ENCODE data around the gene CDKN3.
"Not testable (repeated sequence)": the region's sequence is repeated elsewhere in the genome, so short reads cannot be mapped to it uniquely, and the experiment has no call there.

Gene CDKN3

DNA sequence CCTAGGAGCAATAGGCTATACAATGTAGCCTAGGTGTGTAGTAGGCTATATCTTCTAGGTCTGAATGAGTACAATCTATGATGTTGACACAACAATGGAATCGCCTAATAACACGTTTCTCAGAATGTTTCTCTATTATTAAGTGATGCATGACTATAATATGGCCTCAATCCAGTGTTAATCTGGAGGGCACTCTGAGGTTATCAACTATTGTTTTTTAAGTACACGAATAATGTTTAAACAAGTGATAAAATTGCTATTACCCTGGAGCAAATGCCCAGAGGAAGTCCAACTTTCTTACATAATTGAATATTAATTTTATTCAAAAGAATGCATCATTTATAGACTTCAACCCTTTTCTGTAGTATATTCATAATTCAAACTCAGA, 60.8 kb downstream of the CDKN3 start:
- no peak for DNase-seq

DNA sequence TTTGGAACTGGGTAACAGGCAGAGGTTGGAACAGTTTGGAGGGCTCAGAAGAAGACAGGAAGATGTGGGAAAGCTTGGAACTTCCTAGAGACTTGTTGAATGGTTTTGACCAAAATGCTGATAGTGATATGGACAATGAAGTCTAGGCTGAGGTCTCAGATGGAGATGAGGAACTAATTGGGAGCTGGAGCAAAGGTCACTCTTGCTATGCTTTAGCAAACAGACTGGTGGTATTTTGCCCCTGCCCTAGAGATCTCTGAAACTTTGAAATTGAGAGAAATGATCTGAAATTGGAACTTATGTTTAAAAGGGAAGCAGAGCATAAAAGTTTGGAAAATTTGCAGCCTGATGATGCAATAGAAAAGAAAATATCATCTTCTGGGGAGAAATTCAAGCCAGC, 61.7 kb downstream of the CDKN3 start:
- DNase-seq, result not testable (repeated sequence)

DNA sequence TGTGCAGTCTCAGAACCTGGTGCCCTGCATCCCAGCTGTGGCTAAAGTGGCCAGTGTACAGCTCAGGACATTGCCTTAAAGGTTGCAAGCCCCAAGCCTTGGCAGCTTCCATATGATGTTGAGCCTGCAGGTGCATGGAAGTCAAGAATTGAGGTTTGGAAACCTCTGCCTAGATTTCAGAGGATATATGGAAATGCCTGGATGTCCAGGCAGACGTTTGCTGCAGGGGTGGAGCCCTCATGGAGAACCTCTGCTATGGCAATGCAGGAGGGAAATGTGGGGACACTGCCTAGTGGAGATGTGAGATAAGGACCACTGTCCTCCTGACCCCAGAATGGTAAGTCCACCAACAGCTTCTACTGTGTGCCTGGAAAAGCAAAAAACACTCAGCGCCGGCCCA, 62.3 kb downstream of the CDKN3 start:
- no peak for DNase-seq

DNA sequence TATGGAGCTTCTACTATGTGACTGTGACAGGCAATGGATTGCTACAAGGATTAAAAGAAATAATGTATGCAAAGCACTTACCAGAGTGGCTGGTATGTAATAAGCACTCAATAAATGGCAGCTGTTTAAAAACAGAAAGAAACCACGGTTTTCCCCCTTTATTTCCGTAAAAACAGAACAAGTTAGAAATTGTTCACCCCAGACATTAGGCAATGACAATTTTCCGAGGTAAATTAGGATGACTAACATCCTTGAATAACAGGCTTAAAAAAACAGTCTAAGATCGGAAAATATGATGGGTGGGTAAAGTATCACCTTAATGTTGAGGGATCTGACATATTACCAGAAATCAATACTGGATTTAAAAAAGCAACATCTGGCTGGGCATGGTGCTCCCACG, 65.2 kb downstream of the CDKN3 start:
- no peak for DNase-seq

DNA sequence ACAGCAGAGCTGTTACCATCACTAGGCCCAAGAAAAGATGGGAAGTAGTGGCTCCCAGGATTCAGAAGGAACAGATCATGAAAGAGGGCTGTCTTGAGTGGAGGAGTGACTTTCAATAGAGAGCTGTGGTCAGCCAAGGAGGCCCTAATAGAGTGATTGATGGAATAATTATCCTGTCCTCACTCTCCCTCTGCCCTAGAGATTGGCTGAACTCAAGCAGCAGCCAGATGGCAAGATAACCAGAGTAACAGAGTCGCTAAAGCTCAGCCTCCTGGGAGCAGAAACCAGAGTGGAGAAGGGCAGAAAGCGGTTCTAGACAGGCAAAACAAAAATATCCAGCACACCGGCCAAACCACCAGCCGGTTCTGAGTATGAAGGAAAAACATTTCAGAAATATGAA, 68.8 kb downstream of the CDKN3 start:
- DNase-seq, result no peak

DNA sequence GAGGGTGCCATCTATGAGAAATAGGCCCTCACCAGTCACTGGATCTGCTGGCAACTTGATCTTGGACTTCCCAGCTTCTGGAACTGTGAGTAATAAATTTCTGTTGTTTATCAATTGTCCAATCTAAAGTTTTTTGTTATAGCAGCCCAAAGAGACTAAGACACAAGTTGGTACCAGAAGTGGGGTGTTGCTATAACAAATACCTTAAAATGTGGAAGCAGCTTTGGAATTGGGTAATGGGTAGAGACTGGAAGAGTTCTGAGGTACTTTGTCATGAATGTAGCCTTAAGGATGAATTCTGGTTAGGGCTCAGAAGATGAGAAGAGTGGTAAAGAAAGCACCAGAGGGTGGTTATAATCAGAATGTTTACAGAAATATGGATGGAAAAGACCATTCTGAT, 70.5 kb downstream of the CDKN3 start:
- DNase-seq, result no peak

All from SW 1271 (cell line).